HG02571 (cell line): Measurements from ENCODE around the gene PRSS8.

Experiments
- ATAC-seq: cut with Tn5 transposase; IDR thresholded peaks from one replicate; pipeline ENCODE4 v1.9.1; 2021; ENCODE audit warnings: mild to moderate bottlenecking, moderate library complexity; ENCODE audit not compliant: unreplicated experiment

PRSS8 gene

DNA sequence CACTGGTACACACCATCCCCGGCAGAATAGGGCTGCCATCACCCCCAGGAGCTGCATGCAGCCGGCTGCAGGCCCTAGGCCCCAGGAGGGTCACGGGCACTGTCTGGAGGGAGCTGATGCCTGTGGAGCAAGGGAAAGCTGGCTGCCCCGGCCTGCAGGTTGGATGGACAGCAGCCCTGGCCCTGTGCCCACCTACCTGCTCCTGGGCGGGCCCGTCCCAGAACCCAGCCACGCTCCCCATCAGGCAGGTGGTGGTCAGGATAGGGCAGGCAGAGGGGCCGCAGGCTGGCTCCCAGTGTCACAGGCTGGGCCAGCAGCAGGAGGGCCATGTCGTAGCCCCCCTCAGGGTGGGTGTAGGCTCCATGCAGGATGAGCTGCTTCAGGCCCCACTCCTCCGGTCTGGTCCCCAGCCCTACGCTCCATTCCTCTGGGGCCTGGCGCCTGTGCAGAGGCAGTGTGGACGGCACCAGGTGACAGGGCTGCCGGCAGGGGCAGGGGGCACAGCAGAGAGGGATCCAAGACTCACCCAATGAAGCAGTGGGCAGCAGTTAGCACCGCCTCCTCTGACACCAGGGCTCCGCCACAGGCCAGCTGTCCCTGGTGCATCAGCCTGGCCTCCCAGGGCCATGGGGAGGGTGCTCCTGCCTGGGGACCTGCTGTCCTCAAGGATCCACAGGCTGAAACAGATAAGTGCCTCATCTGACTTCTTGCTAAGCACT is 50.8 kb downstream of the PRSS8 start:
- no peak for ATAC-seq

DNA sequence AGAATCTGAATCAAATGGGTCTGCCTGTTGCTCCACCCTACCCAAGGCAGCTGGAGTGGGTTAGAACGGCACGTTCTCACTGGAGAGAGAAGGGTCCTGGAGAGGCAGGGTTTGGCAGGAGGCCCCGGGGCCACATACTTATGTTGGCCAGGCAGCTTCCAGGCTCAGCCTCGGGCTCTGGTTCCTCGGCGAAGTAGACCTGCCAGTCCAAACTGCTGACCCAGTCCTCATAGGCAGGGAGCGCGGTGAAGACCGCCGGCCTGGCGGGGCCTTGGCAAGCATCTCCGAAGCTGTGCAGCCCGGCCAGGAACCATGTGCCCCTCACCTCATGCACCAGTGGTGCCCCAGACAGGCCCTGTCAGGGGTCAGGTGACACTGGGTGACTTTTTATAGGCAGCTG is 51.5 kb downstream of the PRSS8 start:
- ATAC-seq, result no peak

DNA sequence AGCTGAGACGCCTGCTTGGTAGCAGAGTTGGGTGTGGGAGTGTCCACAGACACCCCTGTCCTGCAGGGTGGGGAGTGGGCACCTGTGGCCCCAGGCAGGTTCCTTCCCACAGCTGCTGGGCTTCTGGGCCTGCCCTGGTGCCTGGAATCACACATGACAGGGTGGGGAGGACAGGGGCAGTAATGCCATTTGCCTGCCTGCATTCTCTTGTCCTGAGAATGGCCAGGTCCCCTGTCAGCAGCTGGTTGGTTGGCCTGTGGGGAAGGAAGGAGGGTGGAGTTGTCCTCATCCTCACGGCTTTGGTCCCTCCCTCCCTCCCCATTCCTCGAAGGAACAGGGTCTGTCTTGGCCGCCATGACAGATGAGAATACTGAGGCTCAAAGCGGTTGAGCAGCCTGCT is 52.0 kb downstream of the PRSS8 start:
- ATAC-seq, result no peak

DNA sequence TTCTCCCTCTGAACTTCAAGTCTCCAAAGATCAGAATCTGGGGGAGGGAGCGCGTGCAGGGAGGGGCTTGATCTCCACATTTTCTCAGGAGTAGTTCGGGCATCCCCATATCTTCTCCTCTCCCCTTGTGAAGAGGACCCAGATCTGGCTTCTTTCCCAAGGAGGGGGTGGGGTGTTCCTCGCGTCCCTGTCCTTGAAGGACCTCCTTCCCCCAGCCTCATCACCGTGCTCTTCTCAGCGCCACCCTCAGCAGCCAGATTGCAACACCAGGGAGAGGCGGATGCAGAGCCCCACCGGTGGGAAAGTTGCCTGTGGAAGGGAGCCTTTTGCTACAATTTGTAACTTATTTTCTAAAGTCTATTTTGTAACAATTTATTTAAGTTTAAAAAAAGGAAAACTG is 52.4 kb downstream of the PRSS8 start:
- no peak for ATAC-seq

DNA sequence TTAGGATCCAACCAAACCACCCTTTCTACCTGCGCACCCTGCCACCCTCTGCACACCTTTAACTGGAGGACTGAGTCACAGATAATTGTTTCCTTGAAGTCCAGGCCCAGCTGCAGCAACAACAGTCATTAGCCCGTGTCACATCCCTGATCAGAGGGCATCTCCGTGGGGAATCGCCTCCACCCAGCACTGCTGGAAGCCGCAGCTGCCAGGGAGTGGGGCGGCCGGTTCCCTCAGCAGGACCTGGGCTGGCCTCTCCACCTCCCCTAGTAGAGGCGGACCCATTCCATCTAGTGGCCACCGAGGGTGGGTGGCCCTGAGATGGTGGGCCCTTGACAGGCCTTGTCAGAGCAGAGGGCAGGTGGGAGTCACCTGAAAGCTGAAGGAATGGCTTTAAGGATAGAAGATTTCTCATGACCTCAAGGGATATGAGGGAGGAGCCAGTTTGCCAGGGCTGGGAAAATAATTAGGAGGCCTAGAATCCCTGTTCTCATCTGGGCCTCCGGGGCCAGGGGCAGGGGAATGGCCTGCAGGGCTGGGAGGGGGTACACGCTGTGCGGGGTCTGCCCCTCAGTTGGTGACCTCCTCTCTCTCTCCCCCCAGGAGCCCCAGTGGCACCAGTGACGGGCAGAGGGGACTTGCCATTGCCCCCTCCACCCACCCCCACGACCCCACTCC is 53.0 kb downstream of the PRSS8 start:
- ATAC-seq, result no peak
